ENCODE measurements around the gene KCTD11. TPM values are rescaled to one million over a fixed set of nuclear protein-coding genes. Genes with fewer than 3 reads are reported as not detected.
A peak's percentile ranks its signal among the peaks of the same experiment; 100 is the strongest.

KCTD11 gene
- total and polyA plus RNA-seq, 2 experiments from 2014 or later = 2.2 to 7.7 TPM

DNA sequence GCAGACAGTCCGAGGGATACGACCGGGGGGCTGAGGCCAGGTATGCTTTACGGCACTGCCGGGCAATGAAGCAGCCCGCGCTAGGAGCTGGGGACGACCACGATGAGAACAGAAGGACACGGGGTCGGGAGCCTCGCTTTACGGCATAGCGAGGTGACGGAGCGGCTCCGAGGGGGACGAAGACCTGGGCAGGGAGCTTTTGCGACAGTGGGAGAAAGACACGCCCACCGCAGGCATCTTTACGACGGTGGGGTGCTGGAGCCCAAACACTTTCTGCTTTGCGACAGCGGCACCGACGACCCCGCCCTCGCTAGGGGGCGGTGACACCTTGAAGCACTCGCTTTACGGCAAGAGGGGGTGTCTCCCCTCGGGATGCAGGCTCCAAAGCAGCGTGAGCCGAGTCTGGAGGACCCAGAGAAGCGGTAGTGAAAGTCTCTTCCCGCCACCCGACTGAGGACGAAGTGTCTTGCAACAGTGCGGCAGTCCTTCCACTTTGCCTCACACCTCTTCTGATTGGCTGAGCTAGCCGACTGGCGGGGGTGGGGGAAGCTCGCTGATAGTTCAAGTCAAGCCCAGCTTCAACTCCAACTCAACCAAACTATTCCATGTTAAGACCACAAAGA is 22.5 kb upstream of the KCTD11 start:
- Histone ChIP-seq H3K27me3 (ENCODE audit: insufficient read depth) (no peaks in the 10 kb centered on the region), H2AFZ (peak overlapping the region; percentile 33), H3K36me3 (ENCODE audit: insufficient read depth) (no peaks in the 10 kb centered on the region), H3K4me1 (ENCODE audit: insufficient read depth) (peaks cover 10% of the 10 kb centered on the region), H4K20me1 (replicated peaks; ENCODE audit: insufficient read depth) (no peaks in the 10 kb centered on the region), H3F3A (replicated peaks; ENCODE audit: low read depth) (peaks cover 22% of the 10 kb centered on the region), H3K4me3 (peak overlapping the region; percentile 70), H3K79me2 (replicated peaks; ENCODE audit: insufficient read depth) (peaks cover 14% of the 10 kb centered on the region), H3K27ac (ENCODE audit: low read depth) (peak overlapping the region; percentile 93), H3K9me2 (ENCODE audit: insufficient read depth) (no peaks in the 10 kb centered on the region), H3K4me2 (peak overlapping the region; percentile 99)
- ATAC-seq (peak; percentile 72), DNase-seq (ENCODE audit: low spot score) (peak; percentile 99)
- H3K9me3 Mint-ChIP-seq = no peaks in the 10 kb centered on the region
- peaks cover 9% of the 10 kb centered on the region for H3K27me3 Mint-ChIP-seq (ENCODE audit: insufficient read depth, low read depth, poor library complexity)
- TF ChIP-seq EZH2phosphoT487 (IDR thresholded peaks at IDR 0.05; ENCODE audit: unreplicated experiment) (no peak), POLR2AphosphoS5 (IDR thresholded peaks at IDR 0.05; ENCODE audit: low read depth) (peak; percentile 76), ZNF114 (CRISPR knock-in tag; IDR thresholded peaks at IDR 0.05) (no peak), CREB1 (CRISPR knock-in tag; IDR thresholded peaks at IDR 0.05; ENCODE audit: low read depth) (no peak; the same call in 1 of the 2 replicates), STAT1 (IDR thresholded peaks at IDR 0.05; ENCODE audit: unreplicated experiment) (no peak), ZNF331 (CRISPR knock-in tag; IDR thresholded peaks at IDR 0.05; ENCODE audit: low read depth) (no peak), JUNB (IDR thresholded peaks at IDR 0.05; ENCODE audit: unreplicated experiment) (no peak), NANOG (IDR thresholded peaks at IDR 0.05; ENCODE audit: borderline replicate concordance) (no peak)
- TF ChIP-seq, protein P1, sequence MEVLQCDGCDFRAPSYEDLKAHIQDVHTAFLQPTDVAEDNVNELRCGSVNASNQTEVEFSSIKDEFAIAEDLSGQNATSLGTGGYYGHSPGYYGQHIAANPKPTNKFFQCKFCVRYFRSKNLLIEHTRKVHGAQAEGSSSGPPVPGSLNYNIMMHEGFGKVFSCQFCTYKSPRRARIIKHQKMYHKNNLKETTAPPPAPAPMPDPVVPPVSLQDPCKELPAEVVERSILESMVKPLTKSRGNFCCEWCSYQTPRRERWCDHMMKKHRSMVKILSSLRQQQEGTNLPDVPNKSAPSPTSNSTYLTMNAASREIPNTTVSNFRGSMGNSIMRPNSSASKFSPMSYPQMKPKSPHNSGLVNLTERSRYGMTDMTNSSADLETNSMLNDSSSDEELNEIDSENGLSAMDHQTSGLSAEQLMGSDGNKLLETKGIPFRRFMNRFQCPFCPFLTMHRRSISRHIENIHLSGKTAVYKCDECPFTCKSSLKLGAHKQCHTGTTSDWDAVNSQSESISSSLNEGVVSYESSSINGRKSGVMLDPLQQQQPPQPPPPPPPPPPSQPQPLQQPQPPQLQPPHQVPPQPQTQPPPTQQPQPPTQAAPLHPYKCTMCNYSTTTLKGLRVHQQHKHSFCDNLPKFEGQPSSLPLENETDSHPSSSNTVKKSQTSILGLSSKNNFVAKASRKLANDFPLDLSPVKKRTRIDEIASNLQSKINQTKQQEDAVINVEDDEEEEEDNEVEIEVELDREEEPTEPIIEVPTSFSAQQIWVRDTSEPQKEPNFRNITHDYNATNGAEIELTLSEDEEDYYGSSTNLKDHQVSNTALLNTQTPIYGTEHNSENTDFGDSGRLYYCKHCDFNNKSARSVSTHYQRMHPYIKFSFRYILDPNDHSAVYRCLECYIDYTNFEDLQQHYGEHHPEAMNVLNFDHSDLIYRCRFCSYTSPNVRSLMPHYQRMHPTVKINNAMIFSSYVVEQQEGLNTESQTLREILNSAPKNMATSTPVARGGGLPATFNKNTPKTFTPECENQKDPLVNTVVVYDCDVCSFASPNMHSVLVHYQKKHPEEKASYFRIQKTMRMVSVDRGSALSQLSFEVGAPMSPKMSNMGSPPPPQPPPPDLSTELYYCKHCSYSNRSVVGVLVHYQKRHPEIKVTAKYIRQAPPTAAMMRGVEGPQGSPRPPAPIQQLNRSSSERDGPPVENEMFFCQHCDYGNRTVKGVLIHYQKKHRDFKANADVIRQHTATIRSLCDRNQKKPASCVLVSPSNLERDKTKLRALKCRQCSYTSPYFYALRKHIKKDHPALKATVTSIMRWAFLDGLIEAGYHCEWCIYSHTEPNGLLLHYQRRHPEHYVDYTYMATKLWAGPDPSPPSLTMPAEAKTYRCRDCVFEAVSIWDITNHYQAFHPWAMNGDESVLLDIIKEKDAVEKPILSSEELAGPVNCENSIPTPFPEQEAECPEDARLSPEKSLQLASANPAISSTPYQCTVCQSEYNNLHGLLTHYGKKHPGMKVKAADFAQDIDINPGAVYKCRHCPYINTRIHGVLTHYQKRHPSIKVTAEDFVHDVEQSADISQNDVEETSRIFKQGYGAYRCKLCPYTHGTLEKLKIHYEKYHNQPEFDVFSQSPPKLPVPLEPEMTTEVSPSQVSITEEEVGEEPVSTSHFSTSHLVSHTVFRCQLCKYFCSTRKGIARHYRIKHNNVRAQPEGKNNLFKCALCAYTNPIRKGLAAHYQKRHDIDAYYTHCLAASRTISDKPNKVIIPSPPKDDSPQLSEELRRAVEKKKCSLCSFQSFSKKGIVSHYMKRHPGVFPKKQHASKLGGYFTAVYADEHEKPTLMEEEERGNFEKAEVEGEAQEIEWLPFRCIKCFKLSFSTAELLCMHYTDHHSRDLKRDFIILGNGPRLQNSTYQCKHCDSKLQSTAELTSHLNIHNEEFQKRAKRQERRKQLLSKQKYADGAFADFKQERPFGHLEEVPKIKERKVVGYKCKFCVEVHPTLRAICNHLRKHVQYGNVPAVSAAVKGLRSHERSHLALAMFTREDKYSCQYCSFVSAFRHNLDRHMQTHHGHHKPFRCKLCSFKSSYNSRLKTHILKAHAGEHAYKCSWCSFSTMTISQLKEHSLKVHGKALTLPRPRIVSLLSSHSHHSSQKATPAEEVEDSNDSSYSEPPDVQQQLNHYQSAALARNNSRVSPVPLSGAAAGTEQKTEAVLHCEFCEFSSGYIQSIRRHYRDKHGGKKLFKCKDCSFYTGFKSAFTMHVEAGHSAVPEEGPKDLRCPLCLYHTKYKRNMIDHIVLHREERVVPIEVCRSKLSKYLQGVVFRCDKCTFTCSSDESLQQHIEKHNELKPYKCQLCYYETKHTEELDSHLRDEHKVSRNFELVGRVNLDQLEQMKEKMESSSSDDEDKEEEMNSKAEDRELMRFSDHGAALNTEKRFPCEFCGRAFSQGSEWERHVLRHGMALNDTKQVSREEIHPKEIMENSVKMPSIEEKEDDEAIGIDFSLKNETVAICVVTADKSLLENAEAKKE (CRISPR knock-in tag; IDR thresholded peaks at IDR 0.05) = no peak
- TF ChIP-seq, protein P2, sequence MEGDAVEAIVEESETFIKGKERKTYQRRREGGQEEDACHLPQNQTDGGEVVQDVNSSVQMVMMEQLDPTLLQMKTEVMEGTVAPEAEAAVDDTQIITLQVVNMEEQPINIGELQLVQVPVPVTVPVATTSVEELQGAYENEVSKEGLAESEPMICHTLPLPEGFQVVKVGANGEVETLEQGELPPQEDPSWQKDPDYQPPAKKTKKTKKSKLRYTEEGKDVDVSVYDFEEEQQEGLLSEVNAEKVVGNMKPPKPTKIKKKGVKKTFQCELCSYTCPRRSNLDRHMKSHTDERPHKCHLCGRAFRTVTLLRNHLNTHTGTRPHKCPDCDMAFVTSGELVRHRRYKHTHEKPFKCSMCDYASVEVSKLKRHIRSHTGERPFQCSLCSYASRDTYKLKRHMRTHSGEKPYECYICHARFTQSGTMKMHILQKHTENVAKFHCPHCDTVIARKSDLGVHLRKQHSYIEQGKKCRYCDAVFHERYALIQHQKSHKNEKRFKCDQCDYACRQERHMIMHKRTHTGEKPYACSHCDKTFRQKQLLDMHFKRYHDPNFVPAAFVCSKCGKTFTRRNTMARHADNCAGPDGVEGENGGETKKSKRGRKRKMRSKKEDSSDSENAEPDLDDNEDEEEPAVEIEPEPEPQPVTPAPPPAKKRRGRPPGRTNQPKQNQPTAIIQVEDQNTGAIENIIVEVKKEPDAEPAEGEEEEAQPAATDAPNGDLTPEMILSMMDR (conservative IDR thresholded peaks at IDR 0.05; ENCODE audit: low read depth in 2 of 2) = no peak
- TF ChIP-seq, protein P3, sequence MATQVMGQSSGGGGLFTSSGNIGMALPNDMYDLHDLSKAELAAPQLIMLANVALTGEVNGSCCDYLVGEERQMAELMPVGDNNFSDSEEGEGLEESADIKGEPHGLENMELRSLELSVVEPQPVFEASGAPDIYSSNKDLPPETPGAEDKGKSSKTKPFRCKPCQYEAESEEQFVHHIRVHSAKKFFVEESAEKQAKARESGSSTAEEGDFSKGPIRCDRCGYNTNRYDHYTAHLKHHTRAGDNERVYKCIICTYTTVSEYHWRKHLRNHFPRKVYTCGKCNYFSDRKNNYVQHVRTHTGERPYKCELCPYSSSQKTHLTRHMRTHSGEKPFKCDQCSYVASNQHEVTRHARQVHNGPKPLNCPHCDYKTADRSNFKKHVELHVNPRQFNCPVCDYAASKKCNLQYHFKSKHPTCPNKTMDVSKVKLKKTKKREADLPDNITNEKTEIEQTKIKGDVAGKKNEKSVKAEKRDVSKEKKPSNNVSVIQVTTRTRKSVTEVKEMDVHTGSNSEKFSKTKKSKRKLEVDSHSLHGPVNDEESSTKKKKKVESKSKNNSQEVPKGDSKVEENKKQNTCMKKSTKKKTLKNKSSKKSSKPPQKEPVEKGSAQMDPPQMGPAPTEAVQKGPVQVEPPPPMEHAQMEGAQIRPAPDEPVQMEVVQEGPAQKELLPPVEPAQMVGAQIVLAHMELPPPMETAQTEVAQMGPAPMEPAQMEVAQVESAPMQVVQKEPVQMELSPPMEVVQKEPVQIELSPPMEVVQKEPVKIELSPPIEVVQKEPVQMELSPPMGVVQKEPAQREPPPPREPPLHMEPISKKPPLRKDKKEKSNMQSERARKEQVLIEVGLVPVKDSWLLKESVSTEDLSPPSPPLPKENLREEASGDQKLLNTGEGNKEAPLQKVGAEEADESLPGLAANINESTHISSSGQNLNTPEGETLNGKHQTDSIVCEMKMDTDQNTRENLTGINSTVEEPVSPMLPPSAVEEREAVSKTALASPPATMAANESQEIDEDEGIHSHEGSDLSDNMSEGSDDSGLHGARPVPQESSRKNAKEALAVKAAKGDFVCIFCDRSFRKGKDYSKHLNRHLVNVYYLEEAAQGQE (IDR thresholded peaks at IDR 0.05; ENCODE audit: unreplicated experiment) = no peak
- TF ChIP-seq, protein P4, sequence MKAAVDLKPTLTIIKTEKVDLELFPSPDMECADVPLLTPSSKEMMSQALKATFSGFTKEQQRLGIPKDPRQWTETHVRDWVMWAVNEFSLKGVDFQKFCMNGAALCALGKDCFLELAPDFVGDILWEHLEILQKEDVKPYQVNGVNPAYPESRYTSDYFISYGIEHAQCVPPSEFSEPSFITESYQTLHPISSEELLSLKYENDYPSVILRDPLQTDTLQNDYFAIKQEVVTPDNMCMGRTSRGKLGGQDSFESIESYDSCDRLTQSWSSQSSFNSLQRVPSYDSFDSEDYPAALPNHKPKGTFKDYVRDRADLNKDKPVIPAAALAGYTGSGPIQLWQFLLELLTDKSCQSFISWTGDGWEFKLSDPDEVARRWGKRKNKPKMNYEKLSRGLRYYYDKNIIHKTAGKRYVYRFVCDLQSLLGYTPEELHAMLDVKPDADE (IDR thresholded peaks at IDR 0.05) = peak; percentile 86
- peaks cover 17% of the 10 kb centered on the region for H3K36me3 Mint-ChIP-seq (ENCODE audit: low read depth)
- peaks cover 22% of the 10 kb centered on the region for H3K4me1 Mint-ChIP-seq
- peak overlapping the region; percentile 99 for H3K4me3 Mint-ChIP-seq
- H3K27ac Mint-ChIP-seq = peak overlapping the region; percentile 97
